PC-9 (cell line): ENCODE results near the gene MAST2.

ENCODE experiments used
- EZH2 ChIP-seq: fragments of 200-600 bp; sonication (generic); IDR thresholded peaks from 2 replicates; pipeline ENCODE4 v1.8.0; 2017; ENCODE audit warnings: antibody characterized with exemption, low read depth
- TF ChIP-seq, protein P1 (sequence below): fragments of 200-600 bp; sonication (generic); conservative IDR thresholded peaks from 2 replicates; pipeline ENCODE4 v1.6.1; 2017; ENCODE audit warnings: mixed run types, antibody characterized with exemption, mild to moderate bottlenecking, moderate library complexity

DNA sequence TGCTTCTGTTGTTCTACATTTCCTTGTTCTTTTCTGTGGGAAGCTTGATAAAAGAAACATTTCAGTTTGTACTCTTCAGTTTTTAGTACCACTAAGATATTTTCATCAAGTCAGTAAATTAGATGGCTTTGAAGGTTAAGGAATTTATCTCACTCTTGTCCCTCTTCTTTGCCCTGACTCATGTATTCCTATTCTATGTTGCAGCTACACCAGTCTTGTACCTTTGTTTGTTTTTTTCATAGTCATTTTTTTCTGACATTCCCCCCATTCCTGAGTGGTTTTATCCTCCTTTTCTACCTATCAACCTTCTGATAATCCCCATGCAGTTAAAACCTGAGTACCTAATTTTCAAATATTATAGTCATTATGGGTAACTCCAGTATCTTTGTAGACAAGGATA is 65.4 kb downstream of the MAST2 start:
- TF ChIP-seq, protein P1, sequence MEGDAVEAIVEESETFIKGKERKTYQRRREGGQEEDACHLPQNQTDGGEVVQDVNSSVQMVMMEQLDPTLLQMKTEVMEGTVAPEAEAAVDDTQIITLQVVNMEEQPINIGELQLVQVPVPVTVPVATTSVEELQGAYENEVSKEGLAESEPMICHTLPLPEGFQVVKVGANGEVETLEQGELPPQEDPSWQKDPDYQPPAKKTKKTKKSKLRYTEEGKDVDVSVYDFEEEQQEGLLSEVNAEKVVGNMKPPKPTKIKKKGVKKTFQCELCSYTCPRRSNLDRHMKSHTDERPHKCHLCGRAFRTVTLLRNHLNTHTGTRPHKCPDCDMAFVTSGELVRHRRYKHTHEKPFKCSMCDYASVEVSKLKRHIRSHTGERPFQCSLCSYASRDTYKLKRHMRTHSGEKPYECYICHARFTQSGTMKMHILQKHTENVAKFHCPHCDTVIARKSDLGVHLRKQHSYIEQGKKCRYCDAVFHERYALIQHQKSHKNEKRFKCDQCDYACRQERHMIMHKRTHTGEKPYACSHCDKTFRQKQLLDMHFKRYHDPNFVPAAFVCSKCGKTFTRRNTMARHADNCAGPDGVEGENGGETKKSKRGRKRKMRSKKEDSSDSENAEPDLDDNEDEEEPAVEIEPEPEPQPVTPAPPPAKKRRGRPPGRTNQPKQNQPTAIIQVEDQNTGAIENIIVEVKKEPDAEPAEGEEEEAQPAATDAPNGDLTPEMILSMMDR, result no peak
- no peak for TF ChIP-seq EZH2
